ENCODE data around the gene AAK1. TPM values are rescaled to one million over a fixed set of nuclear protein-coding genes. Genes with fewer than 3 reads are reported as not detected.

AAK1 gene
- total RNA-seq, 1 experiment from 2014 or later: 46.8 TPM

DNA sequence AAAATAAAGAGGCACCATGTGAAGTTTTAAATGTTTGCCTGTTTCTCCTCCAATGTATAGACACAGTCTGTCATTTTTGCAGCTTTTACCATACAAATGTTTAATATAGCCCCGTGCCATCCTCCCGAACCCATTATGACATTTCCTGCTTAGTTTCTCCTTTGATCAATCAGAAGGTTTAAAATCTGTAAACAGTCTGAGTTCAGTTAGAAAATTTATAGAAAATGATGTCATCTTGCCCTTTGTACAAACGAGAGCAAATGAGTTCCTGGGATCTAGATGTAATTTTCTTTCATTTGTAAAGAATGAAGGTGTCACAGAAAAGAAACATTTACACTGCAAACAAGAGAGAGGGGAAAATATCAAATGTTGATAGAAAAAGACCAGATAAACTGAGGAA lies 143.6 kb downstream of the AAK1 start:
- intact Hi-C loops (cut with micrococcal nuclease): no loop called here
- CTCF ChIA-PET: interaction anchor here (0.5 kb wide), 1 partner anchor 27 kb away, joined by 3 read pairs; no protein-coding TSS in a partner anchor

DNA sequence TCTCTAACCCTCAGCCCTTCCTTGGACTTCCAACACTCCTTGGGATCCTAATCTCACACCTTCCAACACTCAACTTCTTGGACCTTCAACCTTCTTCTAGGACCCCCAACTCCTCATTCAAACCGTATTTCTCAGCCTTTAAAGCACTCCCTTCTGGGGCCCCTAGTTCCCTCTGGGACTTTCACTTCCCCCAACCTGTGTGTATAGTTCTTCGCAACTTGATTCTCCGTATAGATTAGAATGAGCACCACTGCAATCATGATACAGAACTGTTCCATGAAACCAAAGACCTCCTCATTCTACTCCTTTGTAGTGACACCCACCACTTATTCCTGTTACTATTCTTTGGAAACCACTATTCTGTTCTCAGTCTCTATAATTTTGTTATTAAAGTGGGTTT lies 144.3 kb downstream of the AAK1 start:
- Histone ChIP-seq H3K9me3 (ENCODE audit: low read length) (no peaks in the 10 kb centered on the region), H3K9ac (ENCODE audit: low read length) (no peak overlapping the region), H3K4me2 (ENCODE audit: low read length) (no peak overlapping the region), H4K20me1 (ENCODE audit: low read length) (no peaks in the 10 kb centered on the region), H3K27me3 (ENCODE audit: low read length) (no peaks in the 10 kb centered on the region), H3K4me3 (ENCODE audit: low read length) (no peak overlapping the region), H3K36me3 (ENCODE audit: low read depth, low read length) (peaks cover 4% of the 10 kb centered on the region; the same call in 1 of the 2 replicates), H3K4me1 (ENCODE audit: insufficient read depth, low read length) (peaks cover 4% of the 10 kb centered on the region; the same call in 1 of the 2 replicates), H3K9me2 (replicated peaks; ENCODE audit: low read length) (no peaks in the 10 kb centered on the region), H3F3A (ENCODE audit: low read length, unreplicated experiment) (no peaks in the 10 kb centered on the region), H2AFZ (ENCODE audit: low read length) (no peak overlapping the region), H3K27ac (ENCODE audit: low read length) (no peak overlapping the region), H3K79me2 (ENCODE audit: low read length) (no peaks in the 10 kb centered on the region)
- TF ChIP-seq EZH2 (IDR thresholded peaks at IDR 0.05; ENCODE audit: low read length, unreplicated experiment) (no peak), EZH2phosphoT487 (IDR thresholded peaks at IDR 0.05; ENCODE audit: borderline replicate concordance, low read length) (no peak)
- TF ChIP-seq, protein P1, sequence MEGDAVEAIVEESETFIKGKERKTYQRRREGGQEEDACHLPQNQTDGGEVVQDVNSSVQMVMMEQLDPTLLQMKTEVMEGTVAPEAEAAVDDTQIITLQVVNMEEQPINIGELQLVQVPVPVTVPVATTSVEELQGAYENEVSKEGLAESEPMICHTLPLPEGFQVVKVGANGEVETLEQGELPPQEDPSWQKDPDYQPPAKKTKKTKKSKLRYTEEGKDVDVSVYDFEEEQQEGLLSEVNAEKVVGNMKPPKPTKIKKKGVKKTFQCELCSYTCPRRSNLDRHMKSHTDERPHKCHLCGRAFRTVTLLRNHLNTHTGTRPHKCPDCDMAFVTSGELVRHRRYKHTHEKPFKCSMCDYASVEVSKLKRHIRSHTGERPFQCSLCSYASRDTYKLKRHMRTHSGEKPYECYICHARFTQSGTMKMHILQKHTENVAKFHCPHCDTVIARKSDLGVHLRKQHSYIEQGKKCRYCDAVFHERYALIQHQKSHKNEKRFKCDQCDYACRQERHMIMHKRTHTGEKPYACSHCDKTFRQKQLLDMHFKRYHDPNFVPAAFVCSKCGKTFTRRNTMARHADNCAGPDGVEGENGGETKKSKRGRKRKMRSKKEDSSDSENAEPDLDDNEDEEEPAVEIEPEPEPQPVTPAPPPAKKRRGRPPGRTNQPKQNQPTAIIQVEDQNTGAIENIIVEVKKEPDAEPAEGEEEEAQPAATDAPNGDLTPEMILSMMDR (conservative IDR thresholded peaks at IDR 0.05; ENCODE audit: low read depth, low read length): no peak
- intact Hi-C loops (cut with micrococcal nuclease): no loop called here
- DNase-seq (no peak), ATAC-seq (no peak)
- POLR2A ChIA-PET (ENCODE audit: unreplicated experiment): no interaction called here
- CTCF ChIA-PET: no interaction called here
- no TSS peak for BruUV-seq (replicated peaks)

More for the DNA sequence above, 143.6 kb downstream of the AAK1 start:
- no TSS peak for BruUV-seq (replicated peaks)
- ATAC-seq (no peak), DNase-seq (no peak)
- POLR2A ChIA-PET (ENCODE audit: unreplicated experiment): no interaction called here
- Histone ChIP-seq H2AFZ (ENCODE audit: low read length) (no peak overlapping the region), H3K36me3 (ENCODE audit: low read depth, low read length) (peaks cover 4% of the 10 kb centered on the region; the same call in 1 of the 2 replicates), H3K4me2 (ENCODE audit: low read length) (no peak overlapping the region), H3K27me3 (ENCODE audit: low read length) (no peaks in the 10 kb centered on the region), H3F3A (ENCODE audit: low read length, unreplicated experiment) (no peaks in the 10 kb centered on the region), H3K9ac (ENCODE audit: low read length) (no peak overlapping the region), H3K9me3 (ENCODE audit: low read length) (no peaks in the 10 kb centered on the region), H3K27ac (ENCODE audit: low read length) (no peak overlapping the region), H3K4me3 (ENCODE audit: low read length) (no peak overlapping the region), H4K20me1 (ENCODE audit: low read length) (no peaks in the 10 kb centered on the region), H3K9me2 (replicated peaks; ENCODE audit: low read length) (no peaks in the 10 kb centered on the region), H3K79me2 (ENCODE audit: low read length) (no peaks in the 10 kb centered on the region), H3K4me1 (ENCODE audit: insufficient read depth, low read length) (no peaks in the 10 kb centered on the region)
- TF ChIP-seq EZH2 (IDR thresholded peaks at IDR 0.05; ENCODE audit: low read length, unreplicated experiment) (no peak), EZH2phosphoT487 (IDR thresholded peaks at IDR 0.05; ENCODE audit: borderline replicate concordance, low read length) (no peak)
- TF ChIP-seq, protein P1 (conservative IDR thresholded peaks at IDR 0.05; ENCODE audit: low read depth, low read length): no peak

DNA sequence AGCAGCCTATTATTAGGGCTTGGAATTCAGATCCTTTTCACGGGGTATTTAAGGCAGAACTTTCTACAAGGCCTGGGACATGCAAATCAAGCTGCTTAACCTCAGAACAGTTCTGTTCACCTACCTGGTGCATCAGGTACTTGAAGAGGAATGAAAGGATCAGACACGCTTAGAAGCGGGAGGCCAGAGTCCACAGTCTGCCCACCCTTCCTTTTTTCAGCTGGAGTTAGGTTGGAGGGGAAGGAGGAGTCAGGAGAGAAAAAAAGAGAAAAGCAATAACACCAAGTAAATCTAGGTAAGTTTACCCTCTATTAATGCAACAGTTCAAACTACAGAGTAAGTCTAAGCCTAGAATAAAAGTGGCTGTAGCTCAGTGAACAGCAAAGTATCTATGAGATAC lies 147.7 kb downstream of the AAK1 start:
- intact Hi-C loops (cut with micrococcal nuclease): loop anchor here (2.0 kb wide), 1 partner anchor 55 kb away; no protein-coding TSS in a partner anchor
- H3K27me3 ChIP-seq (ENCODE audit: low read length): no peaks in the 10 kb centered on the region
- no peaks in the 10 kb centered on the region for H3K9me3 ChIP-seq (ENCODE audit: low read length)
- peaks cover 12% of the 10 kb centered on the region; the same call in 1 of the 2 replicates for H3K4me1 ChIP-seq (ENCODE audit: insufficient read depth, low read length)
- TF ChIP-seq, protein P1 (conservative IDR thresholded peaks at IDR 0.05; ENCODE audit: low read depth, low read length): no peak
- TF ChIP-seq EZH2 (IDR thresholded peaks at IDR 0.05; ENCODE audit: low read length, unreplicated experiment) (no peak), EZH2phosphoT487 (IDR thresholded peaks at IDR 0.05; ENCODE audit: borderline replicate concordance, low read length) (no peak)
- no peak for ATAC-seq
- H3F3A ChIP-seq (ENCODE audit: low read length, unreplicated experiment): no peaks in the 10 kb centered on the region
- H3K36me3 ChIP-seq (ENCODE audit: low read depth, low read length): no peaks in the 10 kb centered on the region
- no peak for DNase-seq
- no peak overlapping the region for H3K9ac ChIP-seq (ENCODE audit: low read length)
- H3K27ac ChIP-seq (ENCODE audit: low read length): no peak overlapping the region
- no peak overlapping the region for H3K4me3 ChIP-seq (ENCODE audit: low read length)
- BruUV-seq (replicated peaks): no TSS peak
- no peaks in the 10 kb centered on the region for H3K9me2 ChIP-seq (replicated peaks; ENCODE audit: low read length)
- H2AFZ ChIP-seq (ENCODE audit: low read length): no peak overlapping the region
- CTCF ChIA-PET: interaction anchor here (0.5 kb wide), 1 partner anchor 25 kb away, joined by 4 read pairs; no protein-coding TSS in a partner anchor
- no peaks in the 10 kb centered on the region for H3K79me2 ChIP-seq (ENCODE audit: low read length)
- H4K20me1 ChIP-seq (ENCODE audit: low read length): no peaks in the 10 kb centered on the region
- H3K4me2 ChIP-seq (ENCODE audit: low read length): no peak overlapping the region
- POLR2A ChIA-PET (ENCODE audit: unreplicated experiment): no interaction called here
